Measurements from ENCODE around the gene CIITA.

Gene CIITA

DNA sequence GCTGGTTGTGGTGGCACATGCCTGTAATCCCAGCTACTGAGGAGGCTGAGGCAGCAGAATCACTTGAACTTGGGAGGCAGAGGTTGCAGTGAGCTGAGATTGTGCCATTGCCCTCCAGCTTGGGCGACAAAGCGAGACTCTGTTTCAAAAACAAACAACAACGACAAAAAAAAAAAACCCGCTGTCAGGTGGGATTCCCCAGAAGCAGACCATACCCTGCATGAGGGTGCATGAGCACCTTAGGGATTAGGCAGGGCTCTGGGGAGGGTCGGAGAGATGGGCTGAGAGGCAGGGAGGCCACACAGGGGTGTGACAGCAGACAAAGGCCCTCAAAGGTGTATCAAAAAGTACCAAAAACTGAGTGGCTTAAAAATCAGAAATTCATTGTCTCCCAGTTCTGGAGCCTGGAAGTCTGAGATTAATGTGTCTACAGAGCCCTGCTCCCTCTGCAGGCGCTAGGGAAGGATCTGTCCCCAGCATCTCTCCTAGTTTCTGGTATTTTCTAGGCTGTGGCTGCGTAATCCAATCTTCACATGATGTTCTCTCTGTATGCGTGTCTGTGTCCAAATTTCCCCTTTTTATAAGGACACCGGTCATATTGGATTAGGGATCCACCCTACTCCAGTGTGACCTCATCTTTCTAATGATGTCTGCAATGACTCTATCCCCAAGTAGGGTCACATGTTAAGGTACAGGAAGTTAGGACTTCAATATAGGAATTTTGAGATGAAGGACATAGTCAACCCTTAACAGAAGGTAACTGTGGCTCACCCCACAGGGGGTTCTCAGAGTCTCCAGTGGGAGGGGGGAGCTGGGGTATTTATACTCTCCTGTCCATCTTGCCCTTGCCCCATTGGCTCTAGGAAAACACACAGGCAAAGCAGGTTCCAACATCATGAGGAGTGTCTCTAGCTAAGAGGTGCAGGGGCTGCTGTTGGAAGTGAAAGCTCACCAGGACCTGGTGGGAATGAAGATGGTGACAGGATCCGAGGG, 44.8 kb upstream of the CIITA start:
- no peaks in the 10 kb centered on the region for H3K36me3 ChIP-seq (ENCODE audit: control insufficient read depth, insufficient read depth, low read length)
- H3K4me1 ChIP-seq = peaks cover 20% of the 10 kb centered on the region
- H3K4me3 ChIP-seq (ENCODE audit: low read depth, low read length) = no peak overlapping the region
- TF ChIP-seq, protein P1, sequence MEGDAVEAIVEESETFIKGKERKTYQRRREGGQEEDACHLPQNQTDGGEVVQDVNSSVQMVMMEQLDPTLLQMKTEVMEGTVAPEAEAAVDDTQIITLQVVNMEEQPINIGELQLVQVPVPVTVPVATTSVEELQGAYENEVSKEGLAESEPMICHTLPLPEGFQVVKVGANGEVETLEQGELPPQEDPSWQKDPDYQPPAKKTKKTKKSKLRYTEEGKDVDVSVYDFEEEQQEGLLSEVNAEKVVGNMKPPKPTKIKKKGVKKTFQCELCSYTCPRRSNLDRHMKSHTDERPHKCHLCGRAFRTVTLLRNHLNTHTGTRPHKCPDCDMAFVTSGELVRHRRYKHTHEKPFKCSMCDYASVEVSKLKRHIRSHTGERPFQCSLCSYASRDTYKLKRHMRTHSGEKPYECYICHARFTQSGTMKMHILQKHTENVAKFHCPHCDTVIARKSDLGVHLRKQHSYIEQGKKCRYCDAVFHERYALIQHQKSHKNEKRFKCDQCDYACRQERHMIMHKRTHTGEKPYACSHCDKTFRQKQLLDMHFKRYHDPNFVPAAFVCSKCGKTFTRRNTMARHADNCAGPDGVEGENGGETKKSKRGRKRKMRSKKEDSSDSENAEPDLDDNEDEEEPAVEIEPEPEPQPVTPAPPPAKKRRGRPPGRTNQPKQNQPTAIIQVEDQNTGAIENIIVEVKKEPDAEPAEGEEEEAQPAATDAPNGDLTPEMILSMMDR (IDR thresholded peaks at IDR 0.05) = no peak
- H3K9me3 ChIP-seq (ENCODE audit: control insufficient read depth, low read length) = no peaks in the 10 kb centered on the region
- H3K4me2 ChIP-seq (ENCODE audit: low read length) = no peak overlapping the region
- H3K79me2 ChIP-seq = no peaks in the 10 kb centered on the region
- no peak overlapping the region for H3K27ac ChIP-seq
- H3K9ac ChIP-seq = no peak overlapping the region
- no peak overlapping the region for H2AFZ ChIP-seq
- H3K27me3 ChIP-seq (ENCODE audit: control insufficient read depth, insufficient read depth, low read length) = no peaks in the 10 kb centered on the region

DNA sequence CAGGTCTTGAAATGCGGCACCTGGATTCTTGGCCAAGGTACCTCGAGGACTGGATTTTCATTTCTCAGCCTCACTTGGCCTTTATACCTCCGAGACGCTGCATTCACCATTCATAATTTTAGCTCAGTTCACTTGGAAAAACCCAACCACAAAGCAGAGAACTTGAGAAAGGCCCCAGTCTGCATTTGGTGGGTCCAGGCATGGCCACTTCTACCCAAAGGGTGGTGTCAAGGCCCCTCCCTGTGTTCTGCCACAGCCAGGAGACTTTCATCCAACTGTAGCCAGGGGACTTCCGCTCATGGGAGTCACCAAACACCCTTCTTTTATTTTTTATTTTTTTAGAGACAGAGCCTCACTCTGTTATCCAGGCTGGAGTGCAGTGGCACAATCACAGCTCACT, 43.7 kb upstream of the CIITA start:
- Histone ChIP-seq H3K27me3 (ENCODE audit: control insufficient read depth, insufficient read depth, low read length) (no peaks in the 10 kb centered on the region), H2AFZ (no peak overlapping the region), H3K36me3 (ENCODE audit: control insufficient read depth, insufficient read depth, low read length) (no peaks in the 10 kb centered on the region), H3K79me2 (no peaks in the 10 kb centered on the region), H3K4me2 (ENCODE audit: low read length) (no peak overlapping the region), H3K4me3 (ENCODE audit: low read depth, low read length) (no peak overlapping the region), H3K9ac (no peak overlapping the region), H3K27ac (no peak overlapping the region), H3K4me1 (peaks cover 16% of the 10 kb centered on the region), H3K9me3 (ENCODE audit: control insufficient read depth, low read length) (no peaks in the 10 kb centered on the region)
- TF ChIP-seq, protein P1 (IDR thresholded peaks at IDR 0.05) = no peak

DNA sequence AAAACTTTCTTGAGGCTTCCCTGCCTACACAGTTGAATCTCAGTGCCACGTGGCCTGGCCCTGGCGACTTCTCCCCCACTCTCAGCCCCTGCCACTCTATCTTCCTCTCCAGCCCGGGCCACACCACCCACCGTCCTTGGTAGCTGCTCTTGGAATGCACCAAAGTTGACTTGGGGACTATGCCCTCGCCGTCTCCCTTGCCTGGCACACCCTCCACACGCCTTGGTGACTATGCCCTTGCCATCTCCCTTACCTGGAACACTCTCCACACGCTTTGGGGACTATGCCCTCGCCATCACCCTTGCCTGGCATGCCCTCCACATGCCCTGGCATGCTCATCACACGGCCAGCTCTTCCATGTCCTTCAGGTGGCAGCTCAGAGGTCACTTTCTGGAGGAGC, 42.9 kb upstream of the CIITA start:
- Histone ChIP-seq H3K79me2 (no peaks in the 10 kb centered on the region), H3K36me3 (ENCODE audit: control insufficient read depth, insufficient read depth, low read length) (no peaks in the 10 kb centered on the region), H2AFZ (no peak overlapping the region), H3K27ac (no peak overlapping the region), H3K9ac (no peak overlapping the region), H3K4me3 (ENCODE audit: low read depth, low read length) (no peak overlapping the region), H3K27me3 (ENCODE audit: control insufficient read depth, insufficient read depth, low read length) (no peaks in the 10 kb centered on the region), H3K9me3 (ENCODE audit: control insufficient read depth, low read length) (no peaks in the 10 kb centered on the region), H3K4me1 (peaks cover 8% of the 10 kb centered on the region), H3K4me2 (ENCODE audit: low read length) (no peak overlapping the region)
- TF ChIP-seq, protein P1 (IDR thresholded peaks at IDR 0.05) = no peak

DNA sequence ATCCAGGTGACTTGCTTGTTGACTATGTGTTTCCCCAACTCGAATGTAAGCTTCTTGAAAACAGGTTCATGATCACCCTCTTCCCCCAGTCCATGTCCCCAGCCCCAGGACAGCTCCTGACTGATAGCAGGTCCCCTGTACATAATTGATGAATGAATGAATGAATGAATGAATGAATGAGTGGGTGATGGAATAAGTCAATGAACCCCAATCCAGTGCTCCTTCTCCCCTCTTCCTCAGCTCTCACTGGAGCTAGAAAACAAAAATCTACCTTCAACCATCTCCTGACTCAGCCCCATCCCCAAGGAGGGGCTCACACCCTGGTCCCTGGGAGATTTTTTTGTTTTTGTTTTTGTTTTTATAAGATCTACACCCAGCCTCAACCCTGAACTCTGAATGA, 42.2 kb upstream of the CIITA start:
- TF ChIP-seq, protein P1 (IDR thresholded peaks at IDR 0.05) = no peak
- Histone ChIP-seq H3K4me3 (ENCODE audit: low read depth, low read length) (no peak overlapping the region), H3K4me2 (ENCODE audit: low read length) (no peak overlapping the region), H3K27ac (no peak overlapping the region), H3K4me1 (peaks cover 2% of the 10 kb centered on the region), H3K36me3 (ENCODE audit: control insufficient read depth, insufficient read depth, low read length) (no peaks in the 10 kb centered on the region), H3K27me3 (ENCODE audit: control insufficient read depth, insufficient read depth, low read length) (no peaks in the 10 kb centered on the region), H2AFZ (no peak overlapping the region), H3K9me3 (ENCODE audit: control insufficient read depth, low read length) (no peaks in the 10 kb centered on the region), H3K9ac (no peak overlapping the region), H3K79me2 (no peaks in the 10 kb centered on the region)
